ENCODE measurements around the gene SNTB2. TPM values are rescaled to one million over a fixed set of nuclear protein-coding genes. Genes with fewer than 3 reads are reported as not detected.
A peak's percentile ranks its signal among the peaks of the same experiment; 100 is the strongest.

The SNTB2 gene
- total and polyA plus RNA-seq, 2 of the 13 experiments (the other 11 are each of a cell fraction or from before 2014, with no cell fraction given): 11.5 to 19.2 TPM

DNA sequence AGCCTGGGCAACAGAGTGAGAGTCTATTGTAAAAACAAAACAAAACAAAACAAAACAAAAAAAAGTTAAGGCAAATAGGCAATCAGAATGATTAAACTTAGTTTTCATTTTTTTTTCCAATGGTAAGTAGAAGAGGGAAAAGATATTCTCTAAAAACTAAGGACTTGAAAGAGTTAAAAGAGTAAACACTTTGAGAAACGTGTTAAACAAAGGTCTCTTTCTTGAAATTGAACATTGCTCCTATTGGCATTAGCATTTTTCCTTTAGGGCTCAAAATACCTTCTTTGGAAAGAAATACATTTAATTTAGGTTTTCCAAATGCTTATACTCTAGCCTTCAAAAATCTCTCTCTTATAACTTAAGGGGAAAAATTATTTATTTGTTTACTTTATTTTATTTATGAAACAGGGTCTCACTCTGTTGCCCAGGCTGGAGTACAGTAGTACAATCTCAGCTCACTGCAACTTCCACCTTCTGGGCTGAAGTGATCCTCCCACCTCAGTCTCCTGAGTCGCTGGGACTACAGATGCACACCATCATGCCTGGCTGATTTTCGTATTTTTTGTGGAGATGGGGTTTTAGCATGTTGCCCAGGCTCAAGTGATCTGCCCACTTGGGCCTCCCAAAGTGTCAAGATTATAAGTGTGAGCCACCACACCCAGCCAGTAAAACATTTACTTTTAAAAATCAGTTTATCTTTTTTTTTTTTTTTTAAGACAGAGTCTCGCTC is 79.5 kb downstream of the SNTB2 start (continued):
- TF ChIP-seq HMGA1 (CRISPR knock-in tag; conservative IDR thresholded peaks at IDR 0.05) (no peak), ZNF770 (CRISPR knock-in tag; IDR thresholded peaks at IDR 0.05) (peak; percentile 22; the same call in 1 of the 2 replicates), ZBTB10 (CRISPR knock-in tag; IDR thresholded peaks at IDR 0.05; ENCODE audit: borderline replicate concordance) (no peak), KDM1A (CRISPR knock-in tag; IDR thresholded peaks at IDR 0.05) (peak; percentile 54; the same call in 1 of the 2 replicates), TAF1 (CRISPR knock-in tag; IDR thresholded peaks at IDR 0.05) (no peak), TBP (CRISPR knock-in tag; IDR thresholded peaks at IDR 0.05) (no peak), ZNF652 (CRISPR knock-in tag; IDR thresholded peaks at IDR 0.05; ENCODE audit: borderline replicate concordance, low read depth) (peak; percentile 97), FOXA3 (CRISPR knock-in tag; IDR thresholded peaks at IDR 0.05) (peak; percentile 68), E2F5 (CRISPR knock-in tag; conservative IDR thresholded peaks at IDR 0.05) (no peak), FOXP1 (IDR thresholded peaks at IDR 0.05) (no peak), FOXP1 (CRISPR knock-in tag; IDR thresholded peaks at IDR 0.05) (peak; percentile 24; the same call in 1 of the 2 replicates), STAT5B (CRISPR knock-in tag; IDR thresholded peaks at IDR 0.05) (no peak), ZNF629 (CRISPR knock-in tag; conservative IDR thresholded peaks at IDR 0.05) (peak; percentile 92), CHD4 (IDR thresholded peaks at IDR 0.05; ENCODE audit: borderline replicate concordance, low read length) (peak; percentile 26; the same call in 1 of the 2 replicates), GATA4 (IDR thresholded peaks at IDR 0.05; ENCODE audit: borderline replicate concordance, low read depth) (no peak)
- TF ChIP-seq, protein P1, sequence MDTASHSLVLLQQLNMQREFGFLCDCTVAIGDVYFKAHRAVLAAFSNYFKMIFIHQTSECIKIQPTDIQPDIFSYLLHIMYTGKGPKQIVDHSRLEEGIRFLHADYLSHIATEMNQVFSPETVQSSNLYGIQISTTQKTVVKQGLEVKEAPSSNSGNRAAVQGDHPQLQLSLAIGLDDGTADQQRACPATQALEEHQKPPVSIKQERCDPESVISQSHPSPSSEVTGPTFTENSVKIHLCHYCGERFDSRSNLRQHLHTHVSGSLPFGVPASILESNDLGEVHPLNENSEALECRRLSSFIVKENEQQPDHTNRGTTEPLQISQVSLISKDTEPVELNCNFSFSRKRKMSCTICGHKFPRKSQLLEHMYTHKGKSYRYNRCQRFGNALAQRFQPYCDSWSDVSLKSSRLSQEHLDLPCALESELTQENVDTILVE (CRISPR knock-in tag; IDR thresholded peaks at IDR 0.05): 0 out of 2 replicates have a peak, but pooled peaks have one; percentile 14
- TF ChIP-seq, protein P2, sequence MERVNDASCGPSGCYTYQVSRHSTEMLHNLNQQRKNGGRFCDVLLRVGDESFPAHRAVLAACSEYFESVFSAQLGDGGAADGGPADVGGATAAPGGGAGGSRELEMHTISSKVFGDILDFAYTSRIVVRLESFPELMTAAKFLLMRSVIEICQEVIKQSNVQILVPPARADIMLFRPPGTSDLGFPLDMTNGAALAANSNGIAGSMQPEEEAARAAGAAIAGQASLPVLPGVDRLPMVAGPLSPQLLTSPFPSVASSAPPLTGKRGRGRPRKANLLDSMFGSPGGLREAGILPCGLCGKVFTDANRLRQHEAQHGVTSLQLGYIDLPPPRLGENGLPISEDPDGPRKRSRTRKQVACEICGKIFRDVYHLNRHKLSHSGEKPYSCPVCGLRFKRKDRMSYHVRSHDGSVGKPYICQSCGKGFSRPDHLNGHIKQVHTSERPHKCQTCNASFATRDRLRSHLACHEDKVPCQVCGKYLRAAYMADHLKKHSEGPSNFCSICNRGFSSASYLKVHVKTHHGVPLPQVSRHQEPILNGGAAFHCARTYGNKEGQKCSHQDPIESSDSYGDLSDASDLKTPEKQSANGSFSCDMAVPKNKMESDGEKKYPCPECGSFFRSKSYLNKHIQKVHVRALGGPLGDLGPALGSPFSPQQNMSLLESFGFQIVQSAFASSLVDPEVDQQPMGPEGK (CRISPR knock-in tag; IDR thresholded peaks at IDR 0.05): no peak
- TF ChIP-seq, protein P3, sequence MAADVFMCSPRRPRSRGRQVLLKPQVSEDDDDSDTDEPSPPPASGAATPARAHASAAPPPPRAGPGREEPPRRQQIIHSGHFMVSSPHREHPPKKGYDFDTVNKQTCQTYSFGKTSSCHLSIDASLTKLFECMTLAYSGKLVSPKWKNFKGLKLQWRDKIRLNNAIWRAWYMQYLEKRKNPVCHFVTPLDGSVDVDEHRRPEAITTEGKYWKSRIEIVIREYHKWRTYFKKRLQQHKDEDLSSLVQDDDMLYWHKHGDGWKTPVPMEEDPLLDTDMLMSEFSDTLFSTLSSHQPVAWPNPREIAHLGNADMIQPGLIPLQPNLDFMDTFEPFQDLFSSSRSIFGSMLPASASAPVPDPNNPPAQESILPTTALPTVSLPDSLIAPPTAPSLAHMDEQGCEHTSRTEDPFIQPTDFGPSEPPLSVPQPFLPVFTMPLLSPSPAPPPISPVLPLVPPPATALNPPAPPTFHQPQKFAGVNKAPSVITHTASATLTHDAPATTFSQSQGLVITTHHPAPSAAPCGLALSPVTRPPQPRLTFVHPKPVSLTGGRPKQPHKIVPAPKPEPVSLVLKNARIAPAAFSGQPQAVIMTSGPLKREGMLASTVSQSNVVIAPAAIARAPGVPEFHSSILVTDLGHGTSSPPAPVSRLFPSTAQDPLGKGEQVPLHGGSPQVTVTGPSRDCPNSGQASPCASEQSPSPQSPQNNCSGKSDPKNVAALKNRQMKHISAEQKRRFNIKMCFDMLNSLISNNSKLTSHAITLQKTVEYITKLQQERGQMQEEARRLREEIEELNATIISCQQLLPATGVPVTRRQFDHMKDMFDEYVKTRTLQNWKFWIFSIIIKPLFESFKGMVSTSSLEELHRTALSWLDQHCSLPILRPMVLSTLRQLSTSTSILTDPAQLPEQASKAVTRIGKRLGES (CRISPR knock-in tag; IDR thresholded peaks at IDR 0.05; ENCODE audit: borderline replicate concordance): no peak
